ENCODE results near the gene COQ7. TPM values are rescaled to one million over a fixed set of nuclear protein-coding genes. Genes with fewer than 3 reads are reported as not detected.

The COQ7 gene
- total and polyA plus RNA-seq, 2 experiments from 2014 or later, result 17.9 to 21.7 TPM

DNA sequence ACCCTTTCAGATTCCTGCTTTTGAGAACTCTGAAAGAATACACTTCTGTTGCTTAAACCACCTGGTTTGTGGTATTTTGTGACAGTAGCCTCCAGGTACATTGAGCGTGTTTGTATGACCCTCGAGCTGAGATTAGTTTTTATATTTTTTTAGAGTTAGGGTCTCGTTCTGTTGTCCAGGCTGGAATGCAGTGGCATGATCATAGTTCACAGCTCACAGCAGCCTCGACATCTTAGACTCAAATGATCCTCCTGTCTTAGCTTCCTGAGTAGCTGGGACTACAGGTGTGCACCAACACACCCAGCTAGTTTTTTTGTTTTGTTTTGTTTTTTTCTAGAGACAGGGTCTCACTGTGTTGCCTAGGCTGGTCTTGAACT lies 41.9 kb downstream of the COQ7 start:
- no peaks in the 10 kb centered on the region for H3F3A ChIP-seq (replicated peaks; ENCODE audit: low read depth)
- H3K9me2 ChIP-seq (ENCODE audit: insufficient read depth), result no peaks in the 10 kb centered on the region
- no peak overlapping the region for H3K4me2 ChIP-seq
- no peaks in the 10 kb centered on the region for H3K36me3 ChIP-seq (ENCODE audit: insufficient read depth)
- Mint-ChIP-seq H3K4me3 (no peak overlapping the region), H3K36me3 (ENCODE audit: low read depth) (no peaks in the 10 kb centered on the region), H3K9me3 (no peaks in the 10 kb centered on the region), H3K27ac (no peak overlapping the region), H3K4me1 (peaks cover 15% of the 10 kb centered on the region), H3K27me3 (ENCODE audit: insufficient read depth, low read depth, poor library complexity) (peaks cover 19% of the 10 kb centered on the region)
- no peaks in the 10 kb centered on the region; the same call in 1 of the 2 replicates for H3K4me1 ChIP-seq (ENCODE audit: insufficient read depth)
- no peak overlapping the region for H2AFZ ChIP-seq
- no peak overlapping the region for H3K27ac ChIP-seq (ENCODE audit: low read depth)
- DNase-seq (ENCODE audit: low spot score) (no peak), ATAC-seq (no peak)
- H4K20me1 ChIP-seq (replicated peaks; ENCODE audit: insufficient read depth), result no peaks in the 10 kb centered on the region
- no peaks in the 10 kb centered on the region for H3K79me2 ChIP-seq (replicated peaks; ENCODE audit: insufficient read depth)
- peaks cover 20% of the 10 kb centered on the region for H3K27me3 ChIP-seq (ENCODE audit: insufficient read depth)
- H3K4me3 ChIP-seq, result no peak overlapping the region
- TF ChIP-seq, protein P1, sequence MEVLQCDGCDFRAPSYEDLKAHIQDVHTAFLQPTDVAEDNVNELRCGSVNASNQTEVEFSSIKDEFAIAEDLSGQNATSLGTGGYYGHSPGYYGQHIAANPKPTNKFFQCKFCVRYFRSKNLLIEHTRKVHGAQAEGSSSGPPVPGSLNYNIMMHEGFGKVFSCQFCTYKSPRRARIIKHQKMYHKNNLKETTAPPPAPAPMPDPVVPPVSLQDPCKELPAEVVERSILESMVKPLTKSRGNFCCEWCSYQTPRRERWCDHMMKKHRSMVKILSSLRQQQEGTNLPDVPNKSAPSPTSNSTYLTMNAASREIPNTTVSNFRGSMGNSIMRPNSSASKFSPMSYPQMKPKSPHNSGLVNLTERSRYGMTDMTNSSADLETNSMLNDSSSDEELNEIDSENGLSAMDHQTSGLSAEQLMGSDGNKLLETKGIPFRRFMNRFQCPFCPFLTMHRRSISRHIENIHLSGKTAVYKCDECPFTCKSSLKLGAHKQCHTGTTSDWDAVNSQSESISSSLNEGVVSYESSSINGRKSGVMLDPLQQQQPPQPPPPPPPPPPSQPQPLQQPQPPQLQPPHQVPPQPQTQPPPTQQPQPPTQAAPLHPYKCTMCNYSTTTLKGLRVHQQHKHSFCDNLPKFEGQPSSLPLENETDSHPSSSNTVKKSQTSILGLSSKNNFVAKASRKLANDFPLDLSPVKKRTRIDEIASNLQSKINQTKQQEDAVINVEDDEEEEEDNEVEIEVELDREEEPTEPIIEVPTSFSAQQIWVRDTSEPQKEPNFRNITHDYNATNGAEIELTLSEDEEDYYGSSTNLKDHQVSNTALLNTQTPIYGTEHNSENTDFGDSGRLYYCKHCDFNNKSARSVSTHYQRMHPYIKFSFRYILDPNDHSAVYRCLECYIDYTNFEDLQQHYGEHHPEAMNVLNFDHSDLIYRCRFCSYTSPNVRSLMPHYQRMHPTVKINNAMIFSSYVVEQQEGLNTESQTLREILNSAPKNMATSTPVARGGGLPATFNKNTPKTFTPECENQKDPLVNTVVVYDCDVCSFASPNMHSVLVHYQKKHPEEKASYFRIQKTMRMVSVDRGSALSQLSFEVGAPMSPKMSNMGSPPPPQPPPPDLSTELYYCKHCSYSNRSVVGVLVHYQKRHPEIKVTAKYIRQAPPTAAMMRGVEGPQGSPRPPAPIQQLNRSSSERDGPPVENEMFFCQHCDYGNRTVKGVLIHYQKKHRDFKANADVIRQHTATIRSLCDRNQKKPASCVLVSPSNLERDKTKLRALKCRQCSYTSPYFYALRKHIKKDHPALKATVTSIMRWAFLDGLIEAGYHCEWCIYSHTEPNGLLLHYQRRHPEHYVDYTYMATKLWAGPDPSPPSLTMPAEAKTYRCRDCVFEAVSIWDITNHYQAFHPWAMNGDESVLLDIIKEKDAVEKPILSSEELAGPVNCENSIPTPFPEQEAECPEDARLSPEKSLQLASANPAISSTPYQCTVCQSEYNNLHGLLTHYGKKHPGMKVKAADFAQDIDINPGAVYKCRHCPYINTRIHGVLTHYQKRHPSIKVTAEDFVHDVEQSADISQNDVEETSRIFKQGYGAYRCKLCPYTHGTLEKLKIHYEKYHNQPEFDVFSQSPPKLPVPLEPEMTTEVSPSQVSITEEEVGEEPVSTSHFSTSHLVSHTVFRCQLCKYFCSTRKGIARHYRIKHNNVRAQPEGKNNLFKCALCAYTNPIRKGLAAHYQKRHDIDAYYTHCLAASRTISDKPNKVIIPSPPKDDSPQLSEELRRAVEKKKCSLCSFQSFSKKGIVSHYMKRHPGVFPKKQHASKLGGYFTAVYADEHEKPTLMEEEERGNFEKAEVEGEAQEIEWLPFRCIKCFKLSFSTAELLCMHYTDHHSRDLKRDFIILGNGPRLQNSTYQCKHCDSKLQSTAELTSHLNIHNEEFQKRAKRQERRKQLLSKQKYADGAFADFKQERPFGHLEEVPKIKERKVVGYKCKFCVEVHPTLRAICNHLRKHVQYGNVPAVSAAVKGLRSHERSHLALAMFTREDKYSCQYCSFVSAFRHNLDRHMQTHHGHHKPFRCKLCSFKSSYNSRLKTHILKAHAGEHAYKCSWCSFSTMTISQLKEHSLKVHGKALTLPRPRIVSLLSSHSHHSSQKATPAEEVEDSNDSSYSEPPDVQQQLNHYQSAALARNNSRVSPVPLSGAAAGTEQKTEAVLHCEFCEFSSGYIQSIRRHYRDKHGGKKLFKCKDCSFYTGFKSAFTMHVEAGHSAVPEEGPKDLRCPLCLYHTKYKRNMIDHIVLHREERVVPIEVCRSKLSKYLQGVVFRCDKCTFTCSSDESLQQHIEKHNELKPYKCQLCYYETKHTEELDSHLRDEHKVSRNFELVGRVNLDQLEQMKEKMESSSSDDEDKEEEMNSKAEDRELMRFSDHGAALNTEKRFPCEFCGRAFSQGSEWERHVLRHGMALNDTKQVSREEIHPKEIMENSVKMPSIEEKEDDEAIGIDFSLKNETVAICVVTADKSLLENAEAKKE (CRISPR knock-in tag; IDR thresholded peaks at IDR 0.05), result no peak
- TF ChIP-seq POLR2AphosphoS5 (IDR thresholded peaks at IDR 0.05; ENCODE audit: low read depth), result no peak
- TF ChIP-seq CREB1 (CRISPR knock-in tag; IDR thresholded peaks at IDR 0.05; ENCODE audit: low read depth), result no peak

GRCh38 chr16:19110537-19111360 lies 43.3 kb downstream of the COQ7 start:
- no peak for ATAC-seq
- Histone ChIP-seq H3K36me3 (ENCODE audit: insufficient read depth) (no peaks in the 10 kb centered on the region), H3K9me2 (ENCODE audit: insufficient read depth) (no peaks in the 10 kb centered on the region), H3K4me3 (no peak overlapping the region), H3K4me1 (ENCODE audit: insufficient read depth) (no peaks in the 10 kb centered on the region; the same call in 1 of the 2 replicates), H3F3A (replicated peaks; ENCODE audit: low read depth) (no peaks in the 10 kb centered on the region), H2AFZ (no peak overlapping the region), H3K27ac (ENCODE audit: low read depth) (no peak overlapping the region), H3K4me2 (no peak overlapping the region), H3K79me2 (replicated peaks; ENCODE audit: insufficient read depth) (no peaks in the 10 kb centered on the region), H4K20me1 (replicated peaks; ENCODE audit: insufficient read depth) (no peaks in the 10 kb centered on the region), H3K27me3 (ENCODE audit: insufficient read depth) (peaks cover 35% of the 10 kb centered on the region)
- H3K9me3 Mint-ChIP-seq, result no peaks in the 10 kb centered on the region
- no peak overlapping the region for H3K4me3 Mint-ChIP-seq
- H3K36me3 Mint-ChIP-seq (ENCODE audit: low read depth), result no peaks in the 10 kb centered on the region
- peaks cover 13% of the 10 kb centered on the region for H3K4me1 Mint-ChIP-seq
- H3K27ac Mint-ChIP-seq, result no peak overlapping the region
- H3K27me3 Mint-ChIP-seq (ENCODE audit: insufficient read depth, low read depth, poor library complexity), result peaks cover 28% of the 10 kb centered on the region
- no peak for DNase-seq (ENCODE audit: low spot score)
- TF ChIP-seq, protein P2, sequence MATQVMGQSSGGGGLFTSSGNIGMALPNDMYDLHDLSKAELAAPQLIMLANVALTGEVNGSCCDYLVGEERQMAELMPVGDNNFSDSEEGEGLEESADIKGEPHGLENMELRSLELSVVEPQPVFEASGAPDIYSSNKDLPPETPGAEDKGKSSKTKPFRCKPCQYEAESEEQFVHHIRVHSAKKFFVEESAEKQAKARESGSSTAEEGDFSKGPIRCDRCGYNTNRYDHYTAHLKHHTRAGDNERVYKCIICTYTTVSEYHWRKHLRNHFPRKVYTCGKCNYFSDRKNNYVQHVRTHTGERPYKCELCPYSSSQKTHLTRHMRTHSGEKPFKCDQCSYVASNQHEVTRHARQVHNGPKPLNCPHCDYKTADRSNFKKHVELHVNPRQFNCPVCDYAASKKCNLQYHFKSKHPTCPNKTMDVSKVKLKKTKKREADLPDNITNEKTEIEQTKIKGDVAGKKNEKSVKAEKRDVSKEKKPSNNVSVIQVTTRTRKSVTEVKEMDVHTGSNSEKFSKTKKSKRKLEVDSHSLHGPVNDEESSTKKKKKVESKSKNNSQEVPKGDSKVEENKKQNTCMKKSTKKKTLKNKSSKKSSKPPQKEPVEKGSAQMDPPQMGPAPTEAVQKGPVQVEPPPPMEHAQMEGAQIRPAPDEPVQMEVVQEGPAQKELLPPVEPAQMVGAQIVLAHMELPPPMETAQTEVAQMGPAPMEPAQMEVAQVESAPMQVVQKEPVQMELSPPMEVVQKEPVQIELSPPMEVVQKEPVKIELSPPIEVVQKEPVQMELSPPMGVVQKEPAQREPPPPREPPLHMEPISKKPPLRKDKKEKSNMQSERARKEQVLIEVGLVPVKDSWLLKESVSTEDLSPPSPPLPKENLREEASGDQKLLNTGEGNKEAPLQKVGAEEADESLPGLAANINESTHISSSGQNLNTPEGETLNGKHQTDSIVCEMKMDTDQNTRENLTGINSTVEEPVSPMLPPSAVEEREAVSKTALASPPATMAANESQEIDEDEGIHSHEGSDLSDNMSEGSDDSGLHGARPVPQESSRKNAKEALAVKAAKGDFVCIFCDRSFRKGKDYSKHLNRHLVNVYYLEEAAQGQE (IDR thresholded peaks at IDR 0.05; ENCODE audit: unreplicated experiment), result no peak
- TF ChIP-seq ZNF114 (CRISPR knock-in tag; IDR thresholded peaks at IDR 0.05) (no peak), EZH2 (IDR thresholded peaks at IDR 0.05; ENCODE audit: low read depth, unreplicated experiment) (no peak), ZNF331 (CRISPR knock-in tag; IDR thresholded peaks at IDR 0.05; ENCODE audit: low read depth) (no peak), EZH2phosphoT487 (IDR thresholded peaks at IDR 0.05; ENCODE audit: unreplicated experiment) (no peak)

Measured in GM23338 (cell line).